Neural cell (in vitro differentiated cells): Measurements from ENCODE around the gene ERC2. TPM values are rescaled to one million over a fixed set of nuclear protein-coding genes. Genes with fewer than 3 reads are reported as not detected.

Experiments
- H2AFZ ChIP-seq: fragments of 200-600, 300-800 bp; sonication (generic), shearing (Covaris generic); 2 replicates; pipeline ENCODE4 v1.6.0; 2014; ENCODE audit warnings: low read depth, mild to moderate bottlenecking, antibody characterized with exemption, low read length, moderate library complexity
- H3F3A ChIP-seq: fragments of 200-600 bp; shearing (Covaris generic); 2 replicates; pipeline ENCODE4 v1.6.1; 2016; ENCODE audit warnings: mild to moderate bottlenecking, moderate library complexity, mixed read lengths, antibody characterized with exemption, low read length; ENCODE audit not compliant: insufficient read depth, poor library complexity, severe bottlenecking
- H3K27ac ChIP-seq: fragments of 200-600, 300-800 bp; sonication (generic), shearing (Covaris generic); 2 replicates; pipeline ENCODE4 v1.5.1; 2014; ENCODE audit warnings: mild to moderate bottlenecking, low read length, moderate library complexity
- H3K27me3 ChIP-seq: fragments of 300-800, 200-600 bp; sonication (generic), shearing (Covaris generic); 2 replicates; pipeline ENCODE4 v1.6.0; 2014; ENCODE audit warnings: mild to moderate bottlenecking, low read depth, low read length, moderate library complexity; ENCODE audit not compliant: insufficient read depth
- H3K36me3 ChIP-seq: fragments of 300-800, 200-600 bp; sonication (generic), shearing (Covaris generic); 2 replicates; pipeline ENCODE4 v1.5.1; 2014; ENCODE audit warnings: mild to moderate bottlenecking, antibody characterized with exemption, low read length, moderate library complexity; ENCODE audit not compliant: insufficient read depth
- H3K4me2 ChIP-seq: fragments of 300-800, 200-600 bp; sonication (generic), shearing (Covaris generic); 2 replicates; pipeline ENCODE4 v1.6.0; 2014; ENCODE audit warnings: mild to moderate bottlenecking, low read length
- H3K4me3 ChIP-seq: fragments of 300-800, 200-600 bp; sonication (generic), shearing (Covaris generic); 2 replicates; pipeline ENCODE4 v1.5.1; 2014; ENCODE audit warnings: mild to moderate bottlenecking, low read length, moderate library complexity
- H3K79me2 ChIP-seq: fragments of 200-600 bp; shearing (Covaris generic); replicated peaks from 2 replicates; pipeline ENCODE4 v1.6.0; 2014; ENCODE audit warnings: mild to moderate bottlenecking, low read length, moderate library complexity; ENCODE audit not compliant: insufficient read depth
- H3K9ac ChIP-seq: fragments of 300-800, 200-600 bp; sonication (generic), shearing (Covaris generic); 2 replicates; pipeline ENCODE4 v1.6.1; 2016; ENCODE audit warnings: mild to moderate bottlenecking, low read length, mixed read lengths
- H3K9me2 ChIP-seq: fragments of 200-600 bp; shearing (Covaris generic); 2 replicates; pipeline ENCODE4 v1.6.1; 2016; ENCODE audit warnings: mild to moderate bottlenecking, low read length, mixed read lengths; ENCODE audit not compliant: insufficient read depth
- H3K9me3 ChIP-seq: fragments of 200-600, 300-800 bp; sonication (generic), shearing (Covaris generic); 2 replicates; pipeline ENCODE4 v1.6.1; 2016; ENCODE audit warnings: mild to moderate bottlenecking, mixed run types, low read length, moderate library complexity, mixed read lengths
- H4K20me1 ChIP-seq: fragments of 200-600 bp; shearing (Covaris generic); 2 replicates; pipeline ENCODE4 v1.6.1; 2016; ENCODE audit warnings: mild to moderate bottlenecking, mixed run types; ENCODE audit not compliant: insufficient read depth
- CTCF ChIP-seq: fragments of 450-650 bp; IDR thresholded peaks from 2 replicates; pipeline ENCODE4 v1.5.1; 2014; ENCODE audit warnings: antibody characterized with exemption, mild to moderate bottlenecking, moderate library complexity; ENCODE audit not compliant: poor library complexity, severe bottlenecking
- EP300 ChIP-seq: fragments of 450-650 bp; conservative IDR thresholded peaks from 2 replicates; pipeline ENCODE4 v1.6.1; 2014; ENCODE audit warnings: antibody characterized with exemption, mild to moderate bottlenecking, moderate library complexity; ENCODE audit not compliant: poor library complexity, severe bottlenecking
- EZH2 ChIP-seq: fragments of 200-600, 300-800 bp; shearing (Covaris generic), sonication (generic); IDR thresholded peaks from 2 replicates; pipeline ENCODE4 v1.6.1; 2014; ENCODE audit warnings: antibody characterized with exemption, low read length, borderline replicate concordance, mild to moderate bottlenecking; ENCODE audit not compliant: insufficient read depth, poor library complexity, severe bottlenecking
- MXI1 ChIP-seq: fragments of 450-650 bp; conservative IDR thresholded peaks from 2 replicates; pipeline ENCODE4 v1.6.1; 2014; ENCODE audit warnings: antibody characterized with exemption, mild to moderate bottlenecking; ENCODE audit not compliant: poor library complexity, severe bottlenecking
- POLR2AphosphoS5 ChIP-seq: IDR thresholded peaks from 2 replicates; pipeline ENCODE4 v1.6.1; 2012
- RAD21 ChIP-seq: fragments of 450-650 bp; conservative IDR thresholded peaks from 2 replicates; pipeline ENCODE4 v1.6.1; 2014; ENCODE audit warnings: antibody characterized with exemption, mild to moderate bottlenecking, moderate library complexity
- REST ChIP-seq: IDR thresholded peaks from 2 replicates; pipeline ENCODE4 v1.6.1; 2012; ENCODE audit warnings: borderline replicate concordance
- SMC3 ChIP-seq: fragments of 450-650 bp; conservative IDR thresholded peaks from 2 replicates; pipeline ENCODE4 v1.6.1; 2014; ENCODE audit warnings: antibody characterized with exemption, mild to moderate bottlenecking, moderate library complexity; ENCODE audit not compliant: poor library complexity
- TAF1 ChIP-seq: IDR thresholded peaks from 2 replicates; pipeline ENCODE4 v1.6.1; 2012; ENCODE audit warnings: low read depth
- polyA plus RNA-seq: library from polyadenylated mRNA; depleted of rRNA; stranded (reverse); fragments of >200 nt; gene quantifications from 2 replicates; pipeline ENCODE4 v1.2.3, GENCODE V29; 2014

The ERC2 gene
- polyA plus RNA-seq, 1 donor from 2014 or later, result 60.4 TPM

- H3K79me2 ChIP-seq, result no peaks in the 10 kb centered on the region
- no peaks in the 10 kb centered on the region for H4K20me1 ChIP-seq
- no peaks in the 10 kb centered on the region for H3K27me3 ChIP-seq
- H3K4me2 ChIP-seq, result no peak overlapping the region
- no peaks in the 10 kb centered on the region for H3K36me3 ChIP-seq
- H3K9me2 ChIP-seq, result no peaks in the 10 kb centered on the region
- no peak overlapping the region for H3K9ac ChIP-seq
- no peak overlapping the region for H3K27ac ChIP-seq
- no peaks in the 10 kb centered on the region for H3F3A ChIP-seq
- no peak overlapping the region for H2AFZ ChIP-seq
- no peak for TF ChIP-seq POLR2AphosphoS5
- no peak for TF ChIP-seq CTCF
- no peak for TF ChIP-seq RAD21
- no peak for TF ChIP-seq MXI1
- TF ChIP-seq SMC3, result no peak
- no peak for TF ChIP-seq TAF1
- no peak for TF ChIP-seq EZH2
- no peak overlapping the region for H3K4me3 ChIP-seq
- H3K9me3 ChIP-seq, result no peaks in the 10 kb centered on the region
Observed at GRCh38 chr3:55708242-55708641, 760.0 kb downstream of the ERC2 start.

- H3K79me2 ChIP-seq, result no peaks in the 10 kb centered on the region
- no peak overlapping the region for H3K27ac ChIP-seq
- TF ChIP-seq TAF1, result no peak
- no peak for TF ChIP-seq EP300
- TF ChIP-seq RAD21, result no peak
- TF ChIP-seq REST, result no peak
- TF ChIP-seq SMC3, result no peak
- TF ChIP-seq CTCF, result no peak
- TF ChIP-seq MXI1, result no peak
- TF ChIP-seq EZH2, result no peak
- TF ChIP-seq POLR2AphosphoS5, result no peak
- no peaks in the 10 kb centered on the region for H3K27me3 ChIP-seq
- no peaks in the 10 kb centered on the region for H4K20me1 ChIP-seq
- no peaks in the 10 kb centered on the region for H3F3A ChIP-seq
- H2AFZ ChIP-seq, result no peak overlapping the region
- no peaks in the 10 kb centered on the region for H3K9me3 ChIP-seq
- H3K4me3 ChIP-seq, result no peak overlapping the region
- H3K9ac ChIP-seq, result no peak overlapping the region
- H3K9me2 ChIP-seq, result no peaks in the 10 kb centered on the region
- H3K36me3 ChIP-seq, result no peaks in the 10 kb centered on the region
- no peak overlapping the region for H3K4me2 ChIP-seq
Observed at GRCh38 chr3:55704521-55704920, 763.7 kb downstream of the ERC2 start.
